Measurements from ENCODE around the gene LAMC1.
"Not testable (repeated sequence)": the region's sequence is repeated elsewhere in the genome, so short reads cannot be mapped to it uniquely, and the experiment has no call there.

LAMC1 gene

DNA sequence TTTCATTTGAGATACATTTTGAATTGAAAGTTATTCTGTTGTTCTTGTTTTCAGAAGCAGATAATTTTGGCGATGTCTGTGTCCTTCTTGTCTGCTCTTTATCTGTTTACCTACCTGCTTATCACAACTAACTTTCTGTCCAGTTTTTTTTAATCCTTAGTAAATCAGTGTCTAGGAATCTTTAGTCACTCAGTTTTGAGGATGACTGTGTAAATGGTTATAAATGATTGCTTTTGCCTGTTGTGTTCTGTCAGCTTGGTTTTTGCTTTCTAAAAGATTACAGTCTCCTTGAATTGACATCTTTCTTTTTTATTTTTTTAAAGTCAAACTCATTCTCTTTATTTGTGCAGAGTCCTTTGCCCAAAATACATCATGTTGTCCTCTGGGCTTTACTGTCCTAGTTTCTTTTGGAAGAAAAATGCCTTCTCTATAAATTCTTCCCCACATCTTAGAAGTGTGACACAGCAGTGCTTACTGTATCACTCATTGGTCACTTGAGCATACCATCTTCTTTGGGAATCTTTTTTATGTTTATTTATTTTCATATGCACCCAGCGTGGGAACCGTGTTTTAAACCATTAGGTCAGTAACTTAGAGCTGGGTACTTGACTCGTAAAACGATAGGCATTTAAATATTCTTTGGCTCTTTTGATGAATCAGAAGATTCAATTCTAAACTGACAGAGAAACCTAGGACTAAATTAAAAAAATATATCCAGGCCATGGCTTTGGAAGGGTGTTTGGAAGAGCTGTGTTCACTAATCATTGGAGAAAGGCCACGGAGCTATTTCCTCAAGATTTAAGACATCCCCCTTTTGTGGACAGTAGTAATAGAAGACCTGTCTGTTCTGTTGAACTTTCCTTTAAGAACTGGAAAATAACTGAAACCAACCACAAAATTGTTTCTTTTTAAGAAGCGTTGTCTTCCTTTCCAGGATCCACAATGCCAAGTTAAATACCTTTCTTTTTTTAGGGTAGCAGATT is 20.9 kb downstream of the LAMC1 start:
- DNase-seq (ENCODE audit: low spot score): no peak

- no peak for DNase-seq (ENCODE audit: low spot score)
Measured at GRCh38 chr1:183044893-183045649, 21.9 kb downstream of the LAMC1 start.

GRCh38 chr1:183048087-183049085 is 25.2 kb downstream of the LAMC1 start:
- no peak for DNase-seq (ENCODE audit: low spot score)

DNA sequence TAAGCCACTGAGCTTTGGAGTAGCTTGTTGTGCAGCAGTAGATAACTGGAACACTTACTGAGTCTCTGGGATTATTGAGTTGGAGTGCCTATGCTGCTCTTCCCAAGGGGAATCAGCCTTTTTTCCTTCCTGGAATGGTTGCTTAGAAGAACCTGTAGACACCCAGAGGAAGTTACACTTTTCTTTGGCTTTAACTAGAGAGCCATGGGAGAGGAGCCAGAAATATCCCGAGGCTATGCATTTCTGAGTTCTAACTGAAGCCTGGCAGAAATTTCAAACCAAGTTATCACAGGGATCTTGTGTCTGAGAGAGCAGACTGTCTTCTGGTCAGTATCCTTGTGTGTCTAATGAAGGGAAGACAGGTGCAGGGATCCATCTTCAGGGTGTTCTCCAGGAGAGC is 28.3 kb downstream of the LAMC1 start:
- no peak for DNase-seq (ENCODE audit: low spot score)

DNA sequence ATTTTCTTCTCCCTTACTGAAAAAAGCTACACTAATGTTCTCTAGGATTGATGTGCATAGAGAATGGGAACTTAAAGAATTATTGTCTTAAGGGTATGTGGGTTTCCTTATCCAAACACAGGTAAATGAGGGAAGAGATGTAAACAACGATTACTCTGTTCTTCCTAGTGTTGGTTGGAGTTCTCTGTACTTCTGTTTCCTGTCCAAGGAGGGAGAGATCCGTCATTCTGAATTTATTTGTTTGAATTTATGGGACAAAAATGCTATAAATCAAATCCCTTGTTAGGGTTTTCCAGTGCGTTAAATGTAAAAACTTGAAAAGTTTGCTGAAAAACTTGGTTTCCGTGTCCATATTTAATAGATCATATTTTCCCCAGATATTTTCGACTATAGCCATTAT is 29.6 kb downstream of the LAMC1 start:
- no peak for DNase-seq (ENCODE audit: low spot score)

- DNase-seq (ENCODE audit: low spot score): no peak
Measured at GRCh38 chr1:183058851-183059502, 35.8 kb downstream of the LAMC1 start.

GRCh38 chr1:183061194-183061593 is 38.0 kb downstream of the LAMC1 start:
- no peak for DNase-seq (ENCODE audit: low spot score)

- DNase-seq (ENCODE audit: low spot score): no peak
Measured at GRCh38 chr1:183063349-183063748, 40.1 kb downstream of the LAMC1 start.

DNA sequence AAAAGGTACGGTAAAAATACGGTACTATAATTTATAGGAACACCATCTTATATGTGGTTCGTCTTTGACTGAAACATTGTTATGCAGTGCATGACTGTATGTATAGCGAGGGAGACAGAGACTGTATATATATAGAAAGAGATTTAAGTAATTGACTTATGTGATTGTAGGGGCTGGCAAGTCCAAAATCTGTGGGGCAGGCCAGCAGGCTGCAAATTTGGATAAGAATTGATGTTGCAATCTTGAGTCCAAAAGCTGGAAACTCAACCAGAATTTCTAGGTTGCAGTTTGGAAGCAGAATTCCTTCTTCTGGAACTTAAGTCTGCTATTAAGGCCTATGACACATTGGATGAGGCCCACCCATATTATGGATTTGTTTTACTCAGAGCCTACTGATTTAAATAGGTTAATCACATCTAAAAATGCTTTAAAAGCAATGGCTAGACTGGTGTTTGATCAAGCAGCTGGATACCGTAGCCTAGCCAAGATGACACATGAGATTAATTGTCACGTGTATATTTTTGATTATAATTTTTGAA is 42.0 kb downstream of the LAMC1 start:
- DNase-seq (ENCODE audit: low spot score): no peak

DNA sequence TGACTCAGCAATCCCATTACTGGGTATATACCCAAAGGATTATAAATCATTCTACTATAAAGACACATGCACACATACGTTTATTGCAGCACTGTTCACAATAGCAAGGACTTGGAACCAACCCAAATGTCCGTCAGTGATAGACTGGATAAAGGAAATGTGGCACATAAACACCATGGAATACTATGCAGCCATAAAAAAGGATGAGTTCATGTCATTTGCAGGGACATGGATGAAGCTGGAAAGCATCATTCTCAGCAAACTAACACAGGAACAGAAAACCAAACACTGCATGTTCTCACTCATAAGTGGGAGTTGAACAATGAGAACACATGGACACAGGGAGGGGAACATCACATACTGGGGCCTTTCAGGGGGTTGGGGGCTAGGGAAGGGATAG is 43.2 kb downstream of the LAMC1 start:
- DNase-seq (ENCODE audit: low spot score): not testable (repeated sequence)

DNA sequence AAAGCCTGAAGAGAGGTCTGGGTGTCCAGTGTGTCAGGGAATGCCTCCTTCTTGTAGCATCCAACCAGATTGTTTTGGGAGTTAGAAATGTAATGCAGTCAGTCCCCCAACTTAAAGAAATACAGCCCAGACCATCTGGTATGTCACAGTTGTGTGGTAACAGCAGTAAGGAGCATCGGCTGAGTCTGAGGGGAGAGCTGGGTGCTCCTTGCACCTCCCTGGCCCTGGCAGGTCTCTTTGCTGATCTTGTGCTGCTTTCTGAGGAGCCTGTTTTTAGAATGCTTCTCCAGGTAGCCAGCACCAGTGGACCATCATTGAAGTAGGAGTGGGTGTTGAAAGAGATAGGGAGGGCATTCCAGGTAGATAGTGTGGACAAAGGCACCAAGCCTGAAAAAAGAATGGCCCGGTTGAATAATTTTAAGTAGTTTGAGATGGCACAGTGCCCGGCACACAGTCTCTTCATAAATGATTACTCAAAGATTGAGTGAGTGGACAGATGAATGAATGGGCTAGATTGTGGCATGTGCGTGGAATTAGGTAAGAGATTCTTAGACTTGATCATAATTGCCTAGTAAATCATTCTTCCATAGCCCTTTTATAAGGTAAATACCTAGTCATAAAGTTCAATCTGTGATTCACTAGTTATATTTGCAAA is 46.5 kb downstream of the LAMC1 start:
- no peak for DNase-seq (ENCODE audit: low spot score)

GRCh38 chr1:183070234-183070922 is 47.2 kb downstream of the LAMC1 start:
- DNase-seq (ENCODE audit: low spot score): no peak

DNA sequence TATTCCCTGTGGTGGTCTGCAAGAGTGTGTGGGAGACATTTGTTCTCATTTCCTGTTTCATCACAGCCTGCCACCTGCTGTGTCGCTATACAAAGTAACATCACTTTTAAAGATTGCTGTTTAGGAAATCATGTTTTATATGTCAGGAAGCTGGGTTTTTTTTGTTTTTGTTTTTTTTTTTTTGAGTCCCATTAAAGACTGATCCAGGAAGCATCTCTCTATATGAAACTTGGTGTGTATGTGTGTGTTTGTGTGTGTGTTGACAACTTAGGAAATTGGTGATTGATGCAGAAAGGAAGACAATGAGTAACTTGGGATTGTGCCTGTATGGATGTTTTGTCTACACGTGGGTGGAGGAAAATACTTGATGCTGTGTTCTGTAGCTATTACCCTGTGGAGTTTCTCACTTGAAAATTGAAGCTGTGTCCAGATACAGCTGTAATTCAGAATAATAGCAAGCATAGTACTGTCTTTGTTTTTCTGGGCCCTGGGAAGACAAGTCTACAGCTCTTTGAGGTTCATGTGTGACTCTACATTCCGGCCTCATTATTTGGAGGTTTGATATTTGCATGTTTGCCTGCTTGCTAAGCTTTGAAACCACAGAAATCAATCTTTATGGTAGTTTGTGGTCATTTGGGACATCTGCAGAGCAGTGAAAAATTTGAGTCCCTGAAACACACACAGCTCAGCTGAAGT is 47.9 kb downstream of the LAMC1 start:
- DNase-seq (ENCODE audit: low spot score): no peak

DNA sequence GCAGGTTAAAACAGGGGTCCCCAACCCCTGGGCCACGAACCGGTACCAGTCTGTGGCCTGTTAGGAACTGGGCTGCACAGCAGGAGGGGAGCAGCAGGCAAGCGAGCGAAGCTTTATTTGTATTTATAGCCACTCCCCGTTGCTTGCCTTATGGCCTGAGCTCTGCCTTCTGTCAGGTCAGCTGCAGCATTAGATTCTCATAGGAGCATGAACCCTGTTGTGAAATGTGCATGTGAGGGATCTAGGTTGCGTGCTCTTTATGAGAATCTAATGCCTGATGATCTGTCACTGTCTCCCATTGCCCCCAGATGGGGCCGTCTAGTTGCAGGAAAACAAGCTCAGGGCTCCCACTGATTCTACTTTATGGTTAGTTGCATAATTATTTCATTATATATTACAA is 49.4 kb downstream of the LAMC1 start:
- not testable (repeated sequence) for DNase-seq (ENCODE audit: low spot score)

DNA sequence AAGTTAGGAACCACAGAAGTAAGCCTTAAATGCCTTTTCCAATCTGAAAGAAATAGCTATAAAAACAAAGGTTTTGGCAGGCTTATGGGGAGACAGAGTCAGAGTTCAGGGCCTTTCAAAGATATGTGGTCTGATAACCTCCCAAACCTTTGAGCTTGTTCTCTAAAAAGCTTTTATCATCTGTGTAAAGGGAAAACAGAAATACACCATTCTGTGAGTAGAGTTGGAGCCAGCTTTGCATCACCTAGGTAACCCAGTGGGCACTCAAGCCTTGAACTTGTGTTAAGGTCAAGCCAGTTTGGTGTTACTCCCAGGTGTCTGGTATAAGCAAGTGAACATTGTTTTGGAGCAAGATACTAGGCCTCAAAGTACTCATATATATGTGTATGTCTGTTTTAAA is 50.1 kb downstream of the LAMC1 start:
- DNase-seq (ENCODE audit: low spot score): no peak

GRCh38 chr1:183074215-183074614 is 51.0 kb downstream of the LAMC1 start:
- no peak for DNase-seq (ENCODE audit: low spot score)

DNA sequence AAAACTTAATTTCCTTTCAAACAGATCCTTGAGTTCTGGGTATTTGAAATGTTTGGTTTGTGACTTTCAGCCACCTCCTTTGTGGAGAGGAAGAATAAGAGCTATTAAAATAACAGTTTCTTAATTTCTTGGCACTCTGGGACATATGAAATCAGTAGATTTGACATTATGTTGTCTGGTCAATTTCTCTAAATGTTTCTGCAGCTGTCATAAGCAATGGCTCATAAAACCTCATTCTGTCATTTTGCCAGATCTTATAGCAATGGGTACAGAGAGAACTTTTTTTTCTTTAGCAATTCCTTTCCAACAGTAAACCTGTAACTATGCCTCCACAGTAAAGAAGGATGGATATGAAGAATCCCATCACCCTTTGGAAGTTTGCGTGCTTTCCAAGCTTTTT is 52.6 kb downstream of the LAMC1 start:
- DNase-seq (ENCODE audit: low spot score): no peak

GRCh38 chr1:183077097-183077496 is 53.9 kb downstream of the LAMC1 start:
- no peak for DNase-seq (ENCODE audit: low spot score)

- DNase-seq (ENCODE audit: low spot score): no peak
Measured at GRCh38 chr1:183079712-183080388, 56.6 kb downstream of the LAMC1 start.
